Lower leg skin (tissue), 3 donors: Measurements from ENCODE around the gene GPR141.

Source experiments
- CTCF ChIP-seq, 3 donors: fragments of 450-650 bp; IDR thresholded peaks; one replicate each; pipeline ENCODE4 v1.5.1; 2016; ENCODE audit warnings: antibody characterized with exemption in 3 of 3, mild to moderate bottlenecking in 3 of 3, moderate library complexity in 2 of 3
- POLR2A ChIP-seq, 2 donors: fragments of 450-650 bp; IDR thresholded peaks; one replicate each; pipeline ENCODE4 v1.6.1; 2016 to 2017; ENCODE audit warnings: antibody characterized with exemption in 2 of 2, mild to moderate bottlenecking in 1 of 2, moderate library complexity in 1 of 2

GRCh38 chr7:37659971-37660565 lies 23.5 kb upstream of the GPR141 start:
- no peak for TF ChIP-seq CTCF (IDR thresholded peaks at IDR 0.05)
- TF ChIP-seq POLR2A (IDR thresholded peaks at IDR 0.05): no peak
